ENCODE measurements around the gene RHBDL1.
A peak's percentile ranks its signal among the peaks of the same experiment; 100 is the strongest.

Gene RHBDL1

DNA sequence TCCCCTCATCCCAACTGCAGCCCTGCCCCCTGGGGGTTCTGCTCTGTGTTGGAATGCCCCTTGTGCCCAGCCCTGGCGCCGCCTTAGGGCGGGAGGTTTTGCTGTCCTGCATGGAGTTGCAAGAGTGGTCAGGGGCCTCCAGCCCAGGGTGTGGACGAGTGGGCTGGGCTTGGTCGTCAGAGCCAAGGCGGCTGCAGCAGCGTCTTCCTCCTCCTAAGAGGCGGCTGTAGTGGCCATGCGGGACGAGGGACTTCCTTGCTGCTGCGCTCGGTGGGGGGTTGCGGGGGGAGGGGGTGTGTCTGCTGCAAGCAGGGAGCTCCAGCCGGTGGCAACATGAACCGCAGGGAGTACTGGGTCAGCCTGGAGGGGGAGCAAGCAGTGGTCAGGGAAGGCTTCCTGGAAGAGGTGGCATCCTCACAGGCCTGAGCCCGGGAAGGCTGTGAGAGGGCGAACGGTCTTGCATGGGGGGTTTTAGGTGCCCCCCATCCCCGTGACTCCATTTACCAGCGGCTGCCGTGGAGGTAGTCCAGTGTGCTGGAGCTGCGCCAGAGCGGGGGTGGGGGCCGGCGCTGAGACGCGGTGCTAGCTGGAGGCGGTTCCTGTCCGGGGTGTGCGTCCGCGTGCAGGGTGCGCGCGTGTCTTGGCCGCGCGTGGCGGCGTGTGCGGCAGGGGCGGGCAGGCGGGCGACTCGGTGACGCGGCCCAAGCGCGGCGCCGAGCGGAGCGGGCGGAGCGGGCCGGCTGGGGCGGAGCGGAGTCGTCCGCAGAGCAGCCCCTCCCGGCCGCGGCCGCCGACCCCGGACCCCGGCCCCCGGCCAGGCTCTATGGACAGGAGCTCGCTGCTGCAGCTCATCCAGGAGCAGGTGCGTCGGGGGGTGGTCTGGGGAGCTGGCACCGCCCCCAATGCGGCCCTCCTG, at the start of gene RHBDL1:
Gene RHBDL1, plus strand, starts transcription at position 704 of the 916 bp plus-strand sequence. Its CDS starts 120 bp downstream, at position 824.
- DNase-seq = no peak

DNA sequence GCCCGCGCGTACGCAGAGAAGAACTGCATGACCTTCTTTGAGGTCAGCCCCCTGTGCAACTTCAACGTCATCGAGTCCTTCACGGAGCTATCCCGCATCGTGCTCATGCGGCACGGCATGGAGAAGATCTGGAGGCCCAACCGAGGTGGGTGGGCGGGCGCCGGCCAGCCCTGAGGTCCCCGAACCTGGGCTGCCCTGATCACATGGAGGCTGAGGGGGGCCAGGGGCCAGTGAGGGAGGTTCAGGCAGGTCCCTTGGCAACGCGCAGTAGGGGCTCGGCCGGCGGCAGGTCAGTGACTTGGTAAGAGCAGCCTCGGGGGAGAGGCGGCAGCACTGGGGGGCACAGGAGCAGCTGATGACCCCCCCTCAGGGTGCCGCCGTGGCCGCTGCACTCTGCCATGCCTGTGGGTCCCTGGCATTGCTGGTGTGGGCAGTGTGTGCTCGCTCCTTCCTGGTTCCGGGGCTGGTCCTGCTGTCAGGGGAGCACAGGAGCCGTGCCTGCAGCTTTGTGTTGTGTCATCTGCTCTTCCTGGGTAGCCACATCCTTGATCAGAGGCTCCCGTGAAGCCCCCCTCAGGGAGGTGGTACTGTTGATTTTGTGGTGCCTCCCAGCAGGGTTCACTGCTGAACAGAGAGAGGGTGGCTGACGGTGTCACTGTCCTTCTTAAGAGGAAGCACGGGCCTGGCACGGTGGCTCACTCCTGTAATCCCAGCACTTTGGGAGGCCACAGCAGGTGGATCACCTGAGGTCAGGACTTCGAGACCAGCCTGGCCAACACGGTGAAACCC, 49.3 kb upstream of the RHBDL1 start:
- no peak for DNase-seq

DNA sequence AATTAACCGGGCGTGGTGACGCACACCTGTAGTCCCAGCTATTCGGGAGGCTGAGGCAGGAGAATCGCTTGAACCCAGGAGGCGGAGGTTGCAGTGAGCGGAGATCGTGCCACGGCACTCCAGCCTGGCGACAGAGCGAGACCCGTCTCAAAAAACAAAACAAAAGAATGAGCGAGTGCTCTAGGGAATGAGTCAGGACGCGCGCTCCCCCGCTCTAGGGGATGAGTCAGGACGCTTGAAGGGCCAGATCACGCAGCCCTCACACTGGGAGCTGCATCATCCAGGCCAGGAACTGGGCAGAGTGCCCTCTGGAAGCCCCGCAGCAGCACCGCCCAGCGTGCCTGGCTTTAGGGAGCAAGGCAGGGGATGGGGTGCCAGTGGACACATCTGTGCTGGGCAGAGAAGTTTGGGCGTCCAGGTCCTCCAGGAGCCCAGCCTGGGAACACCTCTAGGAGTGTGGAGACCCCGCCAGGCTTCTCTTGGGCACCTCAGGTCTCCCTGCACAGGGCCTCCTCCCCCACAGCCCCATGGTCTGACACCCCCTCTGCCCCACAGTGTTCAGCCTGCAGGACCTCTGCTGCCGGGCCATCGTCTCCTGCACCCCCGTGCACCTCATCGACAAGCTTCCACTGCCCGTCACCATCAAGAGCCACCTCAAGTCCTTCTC, 48.6 kb upstream of the RHBDL1 start:
- DNase-seq = no peak

GRCh38 chr16:627454-628239, 47.8 kb upstream of the RHBDL1 start:
- no peak for DNase-seq

GRCh38 chr16:628321-629061, 47.0 kb upstream of the RHBDL1 start:
- no peak for DNase-seq

- no peak for DNase-seq
These were observed 46.2 kb upstream of the RHBDL1 start for GRCh38 chr16:629185-629832.

GRCh38 chr16:629833-630248, 45.6 kb upstream of the RHBDL1 start:
- no peak for DNase-seq

DNA sequence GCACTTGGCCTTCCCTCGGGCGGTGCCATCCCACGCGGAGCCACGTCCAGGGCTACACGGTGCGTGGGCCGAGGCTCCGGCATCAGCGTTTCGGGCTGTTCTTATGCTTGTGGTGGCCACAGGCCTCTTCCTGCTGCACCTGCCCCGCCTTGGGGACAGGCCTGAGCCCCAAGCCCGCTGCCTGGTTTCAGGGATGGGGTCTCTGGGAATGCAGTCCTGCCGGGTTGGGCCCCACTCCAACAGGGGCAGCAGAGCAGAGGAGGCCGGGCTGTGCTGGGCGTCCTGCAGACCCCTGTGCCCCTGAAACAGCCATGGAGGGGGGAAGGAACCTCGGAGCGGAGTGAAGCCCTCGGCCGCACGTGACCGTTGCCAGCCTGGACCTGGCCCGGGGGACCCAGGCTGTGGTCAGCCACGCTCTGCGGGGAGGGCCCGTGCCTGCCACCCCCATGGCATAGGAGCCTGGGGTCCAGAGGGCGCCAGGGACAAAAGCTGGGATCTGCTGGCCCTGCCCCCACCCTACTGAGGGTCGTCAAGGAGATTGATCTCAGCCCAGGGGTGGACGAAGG, 45.1 kb upstream of the RHBDL1 start:
- DNase-seq = no peak

DNA sequence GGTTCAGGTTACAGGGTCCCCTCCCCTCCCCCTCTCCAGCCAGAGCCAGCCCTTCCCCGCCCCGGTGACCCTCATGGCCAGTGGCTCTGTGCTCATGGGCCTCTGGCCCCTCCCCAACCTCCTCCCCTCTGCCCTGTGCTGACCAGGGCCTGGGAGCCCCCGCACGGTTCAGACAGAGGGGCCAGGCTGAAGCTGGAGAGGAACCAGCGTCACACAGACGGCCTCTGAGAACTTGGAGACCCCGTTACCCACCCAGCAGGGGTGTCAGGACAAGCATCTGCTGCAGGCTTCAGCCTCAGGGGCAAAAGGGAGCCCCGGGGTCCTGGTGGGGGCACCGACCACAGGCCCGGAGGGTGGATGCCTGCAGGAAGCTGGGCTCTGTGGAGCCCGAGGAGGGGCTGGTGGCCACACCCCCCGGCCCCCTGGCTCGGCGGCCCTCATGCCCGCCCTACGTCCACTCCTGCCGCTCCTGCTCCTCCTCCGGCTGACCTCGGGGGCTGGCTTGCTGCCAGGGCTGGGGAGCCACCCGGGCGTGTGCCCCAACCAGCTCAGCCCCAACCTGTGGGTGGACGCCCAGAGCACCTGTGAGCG, 44.6 kb upstream of the RHBDL1 start, which contains the start of gene WFIKKN1:
Gene WFIKKN1, plus strand, starts transcription at position 171 of the 591 bp plus-strand sequence. Its CDS starts 269 bp downstream, at position 440.
- DNase-seq = no peak

- DNase-seq = no peak
These were observed 43.6 kb upstream of the RHBDL1 start for GRCh38 chr16:631808-632358.

- DNase-seq = no peak
These were observed 42.8 kb upstream of the RHBDL1 start for GRCh38 chr16:632486-633335.

DNA sequence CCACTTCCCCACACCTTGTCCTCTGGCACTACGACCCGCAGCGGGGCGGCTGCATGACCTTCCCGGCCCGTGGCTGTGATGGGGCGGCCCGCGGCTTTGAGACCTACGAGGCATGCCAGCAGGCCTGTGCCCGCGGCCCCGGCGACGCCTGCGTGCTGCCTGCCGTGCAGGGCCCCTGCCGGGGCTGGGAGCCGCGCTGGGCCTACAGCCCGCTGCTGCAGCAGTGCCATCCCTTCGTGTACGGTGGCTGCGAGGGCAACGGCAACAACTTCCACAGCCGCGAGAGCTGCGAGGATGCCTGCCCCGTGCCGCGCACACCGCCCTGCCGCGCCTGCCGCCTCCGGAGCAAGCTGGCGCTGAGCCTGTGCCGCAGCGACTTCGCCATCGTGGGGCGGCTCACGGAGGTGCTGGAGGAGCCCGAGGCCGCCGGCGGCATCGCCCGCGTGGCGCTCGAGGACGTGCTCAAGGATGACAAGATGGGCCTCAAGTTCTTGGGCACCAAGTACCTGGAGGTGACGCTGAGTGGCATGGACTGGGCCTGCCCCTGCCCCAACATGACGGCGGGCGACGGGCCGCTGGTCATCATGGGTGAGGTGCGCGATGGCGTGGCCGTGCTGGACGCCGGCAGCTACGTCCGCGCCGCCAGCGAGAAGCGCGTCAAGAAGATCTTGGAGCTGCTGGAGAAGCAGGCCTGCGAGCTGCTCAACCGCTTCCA, 42.0 kb upstream of the RHBDL1 start:
- DNase-seq = no peak

DNA sequence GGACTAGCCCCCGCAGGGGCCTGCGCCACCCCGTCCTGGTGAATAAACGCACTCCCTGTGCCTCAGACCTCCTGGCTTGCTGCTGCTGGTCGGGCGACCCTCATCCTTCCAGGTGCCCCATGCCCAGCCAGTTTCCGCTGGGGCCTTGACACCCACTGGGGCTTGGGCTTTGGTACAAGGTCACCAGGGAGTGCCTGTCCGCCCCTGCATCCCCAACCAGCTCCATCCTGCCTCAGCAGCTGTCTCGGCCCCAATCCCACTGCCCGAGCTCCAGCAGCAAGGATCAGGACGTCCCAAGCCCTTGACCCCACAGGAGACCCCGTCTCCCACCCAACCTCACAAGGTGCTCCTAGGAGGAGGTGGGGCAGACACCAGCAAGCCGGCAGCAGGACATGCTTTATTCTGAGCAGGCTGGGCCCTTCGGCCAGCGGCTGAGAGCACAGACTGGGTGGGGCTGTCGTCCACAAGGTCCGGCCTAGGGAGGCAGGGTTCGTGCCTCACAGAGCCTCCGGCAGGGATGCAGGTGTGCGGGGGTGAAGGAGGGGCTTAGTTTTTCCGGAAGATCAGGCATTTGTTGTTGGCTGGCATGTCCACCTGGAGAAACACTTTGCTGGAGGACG, 41.3 kb upstream of the RHBDL1 start:
- no peak for DNase-seq

DNA sequence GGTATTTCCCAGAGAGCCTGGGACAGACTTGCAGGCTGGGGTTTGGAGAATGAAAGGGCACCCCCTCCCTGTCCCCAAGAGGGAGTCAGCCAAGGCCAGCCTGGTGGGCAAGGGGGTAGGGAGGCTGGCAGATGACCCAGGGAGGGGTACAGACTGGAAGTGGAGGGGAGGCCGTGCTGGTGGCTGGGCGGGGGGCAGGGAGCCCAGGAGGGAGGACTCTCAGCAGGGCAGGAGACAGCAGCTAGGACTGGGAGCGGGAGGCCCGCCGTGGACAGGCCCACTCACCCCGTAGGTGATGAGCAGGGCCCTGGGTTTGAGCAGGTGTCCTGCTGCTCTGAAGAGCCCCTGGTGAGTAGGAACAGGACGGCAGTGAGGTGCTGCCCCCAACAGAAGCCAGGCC, 40.5 kb upstream of the RHBDL1 start:
- no peak for DNase-seq

GRCh38 chr16:635573-636205, 39.8 kb upstream of the RHBDL1 start:
- no peak for DNase-seq

- DNase-seq = peak; percentile 85 to 88
These were observed 39.0 kb upstream of the RHBDL1 start, which contains the start of gene METTL26 for GRCh38 chr16:636206-637080. Gene METTL26, minus strand, starts transcription at chr16:636305. Its CDS starts 15 bp downstream, at chr16:636290.

Data from AML-193 (cell line).